Measurements from ENCODE around the gene EML6.

GRCh38 chr2:54879598-54880332 is 156.3 kb downstream of the EML6 start:
- TF ChIP-seq CTCF (conservative IDR thresholded peaks at IDR 0.05; ENCODE audit: low read length) (no peak), EZH2phosphoT487 (IDR thresholded peaks at IDR 0.05; ENCODE audit: borderline replicate concordance) (no peak)
